NOMO-1 treated with dmso at 0.1 percent for 144 hours (cell line): ENCODE data around the gene FRMD1.

Source experiments
- DNase-seq: peaks from one replicate; lab custom pipeline; 2025; ENCODE audit not compliant: unreplicated experiment; lab: John Stamatoyannopoulos, UW

The FRMD1 gene

GRCh38 chr6:168045706-168046620, 33.0 kb downstream of the FRMD1 start:
- no peak for DNase-seq

DNA sequence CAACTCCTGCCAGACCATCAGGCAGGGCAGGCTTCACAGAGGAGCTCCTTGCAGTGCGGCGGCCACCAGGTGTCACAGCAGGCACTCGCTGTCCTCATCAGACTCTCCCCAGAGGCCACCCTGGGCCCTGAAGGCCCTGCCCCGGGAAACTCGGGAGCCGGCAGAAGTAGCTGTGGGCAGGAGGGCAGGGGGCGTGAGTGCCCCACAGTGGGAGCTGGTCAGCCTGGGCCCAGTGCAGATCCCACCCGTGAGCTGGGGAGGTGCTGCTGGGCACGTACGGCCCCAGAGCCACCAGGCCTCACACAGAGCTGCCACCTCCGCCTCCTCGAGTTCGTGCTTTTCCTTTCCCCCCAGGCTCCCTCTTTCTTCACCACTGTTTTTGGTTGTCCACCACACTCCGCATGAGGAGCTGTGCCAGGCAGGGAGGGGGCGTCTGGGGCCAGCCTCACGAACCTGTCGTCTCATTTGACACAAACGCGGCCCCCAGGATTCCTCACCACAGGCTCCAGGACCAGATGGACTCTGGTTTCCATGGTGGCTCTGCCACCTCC, 33.8 kb downstream of the FRMD1 start:
- DNase-seq, result no peak

DNA sequence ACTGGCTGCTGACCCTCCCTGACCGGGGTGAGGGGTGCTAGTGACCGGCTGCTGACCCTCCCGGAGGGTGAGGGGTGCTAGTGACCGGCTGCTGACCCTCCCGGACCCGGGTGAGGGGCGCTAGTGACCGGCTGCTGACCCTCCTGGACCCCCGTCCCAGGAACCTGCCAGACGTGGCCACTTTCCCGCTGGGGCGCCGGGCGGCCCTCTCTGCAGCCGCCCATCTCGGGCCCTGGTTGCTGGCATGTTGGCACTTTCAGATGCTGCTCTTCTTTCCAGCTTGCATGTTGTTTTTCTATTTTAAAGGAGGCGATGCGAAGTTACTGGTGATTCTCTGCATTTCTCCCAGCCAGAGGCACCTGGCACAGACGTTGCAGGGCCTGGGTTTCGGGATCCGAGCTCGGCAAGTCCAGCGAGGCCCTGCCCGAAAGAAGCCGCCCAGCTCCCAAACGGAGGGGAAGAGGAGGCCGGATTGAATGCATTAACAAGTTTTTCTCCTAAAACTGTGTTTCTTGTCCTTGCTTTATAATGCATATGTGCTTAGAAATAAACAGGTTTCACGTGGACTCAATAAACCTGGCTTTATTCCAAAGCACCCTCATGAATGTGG, 34.4 kb downstream of the FRMD1 start:
- DNase-seq, result no peak

GRCh38 chr6:168043848-168044415, 35.1 kb downstream of the FRMD1 start:
- DNase-seq, result no peak

DNA sequence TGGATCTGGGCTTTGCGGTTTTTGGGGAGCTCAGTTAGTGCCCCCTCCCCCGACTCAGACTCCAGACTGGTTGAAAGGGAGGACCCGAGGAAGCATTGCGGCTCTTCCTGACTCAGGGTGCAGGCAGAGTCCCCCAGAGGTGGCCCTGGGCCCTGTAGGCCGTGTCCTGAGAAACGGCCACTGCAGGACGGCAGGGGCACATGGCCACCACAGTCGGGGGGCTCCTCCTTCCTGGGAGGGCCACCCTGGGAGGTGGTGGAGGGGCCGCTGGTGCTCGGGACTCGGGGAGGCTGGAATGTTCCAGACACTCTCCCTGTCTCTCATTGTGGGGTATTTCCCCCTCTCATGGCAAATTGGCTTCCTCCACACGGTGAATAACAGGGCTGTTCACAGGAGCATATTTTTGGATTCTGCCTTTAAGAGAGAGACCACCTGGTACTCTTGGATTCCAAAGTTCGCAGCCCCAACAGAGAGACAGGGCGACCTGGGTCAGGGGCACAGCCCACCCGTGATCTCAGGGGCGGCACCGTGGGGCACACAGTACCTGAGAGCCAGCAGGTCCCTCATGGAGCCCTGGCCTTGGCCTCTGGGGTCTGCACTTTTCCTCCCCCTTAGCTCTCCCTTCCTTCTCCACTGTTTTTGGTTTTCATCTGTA, 35.7 kb downstream of the FRMD1 start:
- no peak for DNase-seq

DNA sequence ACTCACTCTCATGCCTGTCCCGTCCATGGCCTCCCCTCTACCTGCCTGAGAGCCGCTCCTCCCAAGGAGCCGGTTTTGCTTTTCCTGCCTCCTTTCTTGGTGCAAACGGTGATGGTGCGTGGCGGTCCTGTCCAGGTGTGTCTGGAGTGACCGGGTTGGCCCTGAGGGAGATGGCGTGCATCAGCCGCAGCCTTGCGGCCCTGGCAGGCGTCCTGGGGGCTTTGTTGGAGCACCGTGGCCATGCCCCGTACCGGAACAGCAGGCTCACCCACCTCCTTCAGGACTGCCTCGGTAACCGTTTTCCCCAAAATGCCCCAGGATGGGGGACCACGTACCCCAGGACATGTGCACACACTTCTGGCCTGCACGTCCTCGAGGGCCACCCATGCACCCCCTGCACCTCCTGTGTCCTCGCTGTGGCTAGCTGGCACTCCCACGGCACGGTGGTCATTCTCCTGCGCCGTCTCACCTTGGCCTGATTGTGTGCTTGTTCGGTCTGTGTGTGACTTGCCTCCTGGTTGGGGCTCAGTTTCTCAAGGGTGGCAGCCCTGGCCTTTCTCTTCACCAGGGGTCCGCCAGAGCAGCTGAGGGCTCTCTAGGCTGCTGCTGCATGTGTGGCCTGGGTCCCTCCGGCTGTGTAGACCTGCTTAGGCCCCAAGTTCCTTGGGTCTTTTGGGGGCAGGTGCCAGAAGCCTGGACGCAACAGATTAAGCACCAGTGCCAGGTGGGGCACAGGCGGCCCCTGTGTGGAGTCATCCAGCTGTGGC, 36.4 kb downstream of the FRMD1 start:
- DNase-seq, result no peak

DNA sequence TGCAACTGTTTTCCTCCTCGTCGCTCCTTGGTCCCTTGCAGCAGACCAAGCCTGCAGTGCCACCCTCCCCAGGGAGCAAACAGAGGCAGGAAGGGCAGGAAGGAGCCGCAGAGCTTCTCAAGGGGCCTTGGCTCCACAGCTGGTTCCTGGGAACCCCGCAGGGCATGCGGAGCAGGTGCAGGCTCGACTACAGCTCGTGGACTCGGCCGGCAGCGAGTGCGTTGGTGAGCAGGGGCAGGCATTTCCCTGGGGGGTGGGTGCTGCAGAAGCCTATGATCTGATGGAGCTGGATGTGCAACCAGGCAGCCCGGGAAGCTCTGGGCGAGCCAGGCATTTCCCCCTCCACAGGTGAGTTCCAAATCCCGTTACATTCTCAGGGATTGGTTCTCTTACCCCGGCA, 37.1 kb downstream of the FRMD1 start:
- DNase-seq, result no peak

GRCh38 chr6:168040856-168041496, 38.0 kb downstream of the FRMD1 start:
- DNase-seq, result no peak

- DNase-seq, result no peak
Observed at GRCh38 chr6:168039849-168040248, 39.2 kb downstream of the FRMD1 start.

GRCh38 chr6:168039301-168039700, 39.7 kb downstream of the FRMD1 start:
- no peak for DNase-seq

DNA sequence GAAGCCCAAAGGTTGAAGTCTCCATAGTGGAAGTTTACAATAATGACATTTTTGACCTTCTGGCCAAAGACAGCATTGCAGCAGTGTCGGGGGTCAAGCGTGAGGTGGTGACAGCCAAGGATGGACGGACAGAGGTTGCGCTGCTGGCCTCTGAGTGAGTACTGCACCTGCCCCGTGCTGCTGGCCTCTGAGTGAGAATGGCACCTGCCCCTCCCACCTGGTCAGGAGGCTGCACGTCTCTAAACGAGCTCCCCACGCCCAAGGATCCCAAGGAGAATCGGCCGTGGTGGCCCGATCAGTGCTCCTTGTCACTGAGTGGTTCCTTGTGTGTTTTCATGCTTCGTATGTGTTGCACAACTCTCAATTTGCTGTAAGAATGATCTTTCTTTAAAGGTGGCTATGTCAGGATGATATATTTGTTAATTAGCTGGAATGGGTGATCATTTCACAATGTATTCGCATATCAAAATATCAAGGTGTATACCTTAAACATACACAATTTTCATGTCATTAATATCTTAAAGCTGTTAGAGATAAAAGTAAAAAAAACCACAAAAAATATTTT, 40.4 kb downstream of the FRMD1 start:
- DNase-seq, result no peak

DNA sequence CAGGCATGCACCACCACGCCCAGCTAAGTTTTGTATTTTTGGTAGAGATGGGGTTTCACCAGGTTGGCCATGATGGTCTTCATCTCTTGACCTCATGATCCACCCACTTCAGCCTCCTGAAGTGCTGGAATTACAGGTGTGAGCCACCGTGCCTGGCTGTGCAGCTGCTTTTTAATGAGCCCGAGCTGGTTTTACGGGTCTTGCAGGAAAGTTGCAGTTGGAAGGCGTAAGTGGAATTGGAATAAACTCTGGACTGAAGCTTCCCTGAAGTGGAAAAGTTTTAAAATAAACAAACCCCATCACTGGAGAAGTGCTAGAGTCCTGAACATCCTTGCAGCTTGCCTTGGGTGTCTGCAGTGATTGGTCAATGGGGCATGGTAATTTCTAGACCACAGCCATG, 41.2 kb downstream of the FRMD1 start:
- no peak for DNase-seq

- no peak for DNase-seq
Observed at GRCh38 chr6:168037242-168037641, 41.8 kb downstream of the FRMD1 start.

DNA sequence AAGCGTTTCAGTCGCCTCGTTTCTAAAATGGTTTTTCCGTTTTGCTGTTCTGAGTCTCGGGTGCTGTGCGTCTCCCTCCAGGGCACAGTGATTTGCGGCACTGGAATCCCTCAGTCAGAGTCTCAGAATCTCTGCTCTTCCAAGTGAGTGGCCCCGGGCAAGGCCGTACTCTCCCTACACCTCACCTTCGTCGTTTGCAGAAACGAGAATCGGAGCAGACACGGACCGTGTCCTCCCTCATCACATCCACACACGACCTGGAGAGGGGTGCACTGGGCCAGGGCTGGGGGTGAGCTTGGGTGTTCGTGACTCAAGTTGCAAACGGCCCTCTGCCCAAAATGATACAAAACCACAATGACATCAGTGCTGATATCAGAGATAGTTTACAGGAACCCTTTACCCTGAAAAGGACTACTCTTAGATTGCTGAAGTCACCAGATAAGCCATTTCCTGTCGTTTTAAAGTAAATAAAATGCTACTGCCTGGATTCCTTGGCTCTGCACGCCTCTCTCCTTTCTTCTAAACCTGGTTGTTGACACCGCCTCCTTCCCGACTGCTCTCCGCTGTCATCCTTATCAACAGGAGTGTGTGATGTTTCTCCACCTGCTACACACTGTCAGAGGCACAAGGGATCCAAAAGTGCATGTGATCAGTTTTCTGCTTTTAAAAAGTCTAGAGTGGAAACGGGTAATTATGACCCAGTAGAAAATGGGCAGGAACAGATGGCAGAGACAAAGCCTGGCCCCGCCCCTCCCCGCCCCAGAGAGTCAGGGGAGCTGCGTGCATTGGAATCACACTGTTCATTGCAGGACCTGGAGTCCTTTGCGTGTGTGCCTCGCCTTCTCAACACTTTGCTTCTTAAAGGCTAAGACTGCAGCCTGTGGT, 43.1 kb downstream of the FRMD1 start:
- DNase-seq, result no peak

- DNase-seq, result no peak
Observed at GRCh38 chr6:168035098-168035660, 43.8 kb downstream of the FRMD1 start.

GRCh38 chr6:168034537-168034936, 44.5 kb downstream of the FRMD1 start:
- DNase-seq, result no peak

- DNase-seq, result no peak
Observed at GRCh38 chr6:168033791-168034190, 45.2 kb downstream of the FRMD1 start.

DNA sequence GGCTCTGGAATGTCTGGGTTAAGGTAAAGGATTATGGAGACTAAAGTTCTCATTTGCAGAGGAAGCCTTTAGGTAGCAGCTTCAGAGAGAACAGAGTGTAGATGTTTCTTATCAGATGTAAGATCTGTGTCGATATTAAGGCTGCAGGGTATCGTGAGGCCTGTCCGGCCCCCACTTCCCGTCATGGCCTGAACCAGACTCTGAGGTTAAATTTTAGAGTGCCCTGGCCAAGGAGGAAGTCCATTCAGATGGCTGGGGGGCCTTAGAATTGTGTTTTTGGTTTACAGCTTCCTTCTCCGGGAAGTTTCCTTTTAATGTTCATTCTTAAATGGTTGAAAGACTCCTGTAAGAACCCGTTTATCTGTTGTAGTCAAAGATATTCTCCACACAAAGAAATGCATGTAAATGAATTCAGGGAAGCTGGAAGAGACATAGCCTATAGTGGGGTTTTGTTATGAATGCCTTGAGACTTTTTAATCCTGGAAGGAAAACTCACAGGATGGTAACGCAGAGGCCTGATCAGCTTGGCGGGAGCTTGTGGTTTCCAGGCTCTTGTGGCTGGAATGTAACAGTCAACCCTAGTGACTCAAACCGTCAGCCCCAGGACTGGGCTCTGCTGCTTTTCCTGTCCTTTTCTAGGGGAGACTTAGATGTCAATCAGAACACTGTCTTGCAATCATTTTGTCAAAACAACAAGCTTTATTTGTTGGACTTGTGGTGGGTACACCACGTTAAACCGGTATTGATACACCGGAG, 46.8 kb downstream of the FRMD1 start:
- DNase-seq, result no peak
